GM18909 (cell line): ENCODE results near the gene IL25.

Source experiments
- ATAC-seq: cut with Tn5 transposase; IDR thresholded peaks from one replicate; pipeline ENCODE4 v1.9.1; 2021; ENCODE audit warnings: mild to moderate bottlenecking; ENCODE audit not compliant: unreplicated experiment, poor library complexity

IL25 gene

DNA sequence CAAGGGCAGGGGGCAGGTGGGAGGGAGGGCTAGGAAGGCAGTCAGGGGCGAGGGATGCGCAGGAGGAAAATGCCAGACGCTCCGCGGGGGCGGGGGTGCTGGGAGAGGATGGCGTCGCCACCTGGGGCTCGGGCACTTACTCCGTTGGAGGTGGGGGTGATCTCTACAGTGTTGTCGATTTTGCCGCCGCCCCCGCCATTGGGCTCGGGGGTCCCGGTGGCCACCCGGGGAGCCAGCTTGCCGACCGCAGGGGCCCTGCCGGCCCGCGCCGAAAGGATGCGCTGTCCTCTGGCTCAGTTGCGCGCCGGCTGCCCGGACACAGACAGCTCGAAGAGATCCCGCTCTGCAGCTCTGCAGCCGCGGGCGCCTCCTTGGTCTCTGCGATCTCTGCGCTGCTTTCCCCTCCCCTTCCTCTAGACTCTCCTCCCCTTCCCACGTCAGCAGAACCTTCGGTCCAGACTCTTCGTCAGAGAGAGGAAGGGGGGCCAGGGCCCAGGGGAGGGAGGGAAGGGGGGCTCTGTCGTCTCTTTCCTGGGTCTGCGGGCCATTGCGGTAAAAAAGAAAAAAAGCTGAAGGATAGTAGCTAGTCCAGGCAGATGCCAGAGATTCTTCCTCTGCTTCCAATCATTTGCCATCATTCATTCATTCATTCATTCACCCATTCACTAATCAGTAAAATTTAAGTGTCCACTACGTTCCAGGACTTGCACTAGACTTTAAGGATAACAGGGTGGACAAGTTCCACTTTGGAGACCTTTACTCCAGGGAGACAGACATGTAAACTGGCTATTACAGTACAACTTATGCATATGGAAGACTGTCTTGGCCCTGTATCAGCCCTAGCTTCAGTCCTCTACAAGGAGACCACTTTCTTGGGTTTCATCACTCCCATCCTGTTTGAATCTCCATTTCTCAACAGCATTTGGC lies 19.8 kb upstream of the IL25 start, which contains the start of gene SLC22A17:
Gene SLC22A17, minus strand, starts transcription at position 382 of the 927 bp plus-strand sequence.
- no peak for ATAC-seq

DNA sequence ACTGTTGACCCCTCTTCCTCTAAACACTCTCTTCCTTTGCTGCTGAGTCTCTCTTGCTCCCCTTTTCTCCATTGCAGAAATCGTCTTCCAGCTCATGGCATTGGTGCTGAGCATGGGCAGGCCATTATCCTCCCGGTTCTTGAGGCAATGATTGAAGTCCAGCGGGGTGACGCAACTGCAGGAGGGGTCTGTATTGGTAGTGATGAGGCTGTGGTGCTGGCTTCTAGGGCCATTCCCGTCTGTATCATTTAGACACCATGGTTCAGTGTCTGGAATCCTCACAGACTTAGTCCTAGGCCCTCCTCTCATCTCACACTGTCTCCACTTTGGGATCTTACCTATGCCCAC lies 19.2 kb upstream of the IL25 start:
- ATAC-seq: no peak

DNA sequence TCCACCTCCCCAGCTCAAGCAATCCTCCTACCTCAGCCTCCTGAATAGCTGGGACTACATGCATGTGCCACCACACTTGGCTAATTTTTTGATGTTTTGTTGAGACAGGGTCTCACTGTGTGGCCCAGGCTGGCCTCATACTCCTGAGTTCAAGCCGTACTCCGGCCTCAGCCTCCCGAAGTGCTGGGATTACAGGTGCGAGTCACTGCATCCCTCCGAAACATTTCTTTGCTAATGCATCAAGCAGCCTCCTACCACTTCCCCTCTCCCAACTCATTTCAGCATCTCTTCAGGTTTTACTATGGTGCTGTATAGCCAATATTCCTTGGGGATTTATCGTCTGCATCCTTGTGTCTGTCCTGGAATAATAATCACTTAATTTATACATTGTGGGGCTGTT lies 17.6 kb upstream of the IL25 start:
- ATAC-seq: no peak

DNA sequence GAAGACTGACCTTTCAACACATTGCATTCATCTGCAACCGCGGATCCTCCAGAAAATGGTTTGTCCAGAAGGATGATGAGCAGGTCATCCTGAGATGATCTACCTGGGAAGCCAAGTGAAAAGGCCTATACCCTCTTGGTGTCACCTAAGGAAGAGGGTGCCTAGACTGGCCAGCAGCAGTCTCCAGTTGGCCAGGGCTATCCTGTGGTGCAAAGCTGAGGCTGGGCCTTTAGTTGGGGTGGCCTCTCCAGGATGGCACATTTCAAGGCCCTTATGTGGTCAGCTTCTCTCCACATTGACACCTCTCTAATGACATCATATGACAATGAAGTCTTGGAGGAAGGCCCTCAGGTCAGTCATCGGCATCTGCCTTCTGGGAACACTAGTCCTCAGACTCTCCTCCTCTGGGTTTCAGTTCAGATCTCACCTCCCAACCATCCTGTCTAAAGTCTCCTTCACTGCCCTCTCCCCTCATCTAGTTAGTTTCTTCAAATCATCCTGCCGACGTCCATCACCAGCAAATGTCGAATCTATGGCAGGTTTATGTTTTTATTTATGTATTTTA lies 16.7 kb upstream of the IL25 start:
- ATAC-seq: no peak

DNA sequence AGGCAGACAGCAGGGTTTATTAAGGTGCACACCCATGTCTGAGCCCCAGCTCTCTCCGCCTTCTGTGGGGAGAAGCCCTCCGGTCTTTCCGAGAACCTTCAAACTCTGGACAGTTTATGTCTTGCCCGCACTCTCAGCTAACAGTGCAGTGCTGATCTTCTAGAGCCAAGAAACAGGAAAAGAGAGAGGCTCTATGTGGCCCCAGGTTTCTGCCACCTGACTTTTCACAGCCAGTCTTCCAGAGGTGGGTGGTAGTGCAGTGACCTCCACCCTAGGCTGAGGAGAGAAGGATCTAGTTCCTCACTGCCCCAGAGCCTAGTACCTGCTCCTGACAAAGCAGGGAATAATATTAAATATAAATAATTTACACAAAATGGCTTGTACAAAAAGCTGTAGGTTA lies 15.9 kb upstream of the IL25 start:
- no peak for ATAC-seq

DNA sequence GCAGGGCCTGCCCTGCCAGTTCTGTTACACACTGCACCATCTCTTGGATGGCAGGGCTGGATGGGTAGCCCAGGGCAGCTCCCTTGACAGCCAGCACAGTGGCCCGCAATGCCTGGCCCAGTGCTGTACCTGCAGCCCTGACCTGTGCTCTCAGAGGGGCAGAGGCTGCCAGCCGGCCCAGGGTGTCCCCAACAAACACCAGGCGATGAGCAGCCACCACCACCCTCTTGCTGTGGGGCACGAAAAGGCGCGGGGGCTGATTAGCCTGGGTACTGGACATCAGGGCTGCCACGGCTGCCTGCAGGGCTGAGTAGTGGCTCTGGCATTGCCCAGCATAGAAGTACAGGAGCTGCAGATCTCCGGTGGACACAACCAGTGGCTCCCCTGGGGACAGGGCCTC lies 15.3 kb upstream of the IL25 start:
- ATAC-seq: no peak

DNA sequence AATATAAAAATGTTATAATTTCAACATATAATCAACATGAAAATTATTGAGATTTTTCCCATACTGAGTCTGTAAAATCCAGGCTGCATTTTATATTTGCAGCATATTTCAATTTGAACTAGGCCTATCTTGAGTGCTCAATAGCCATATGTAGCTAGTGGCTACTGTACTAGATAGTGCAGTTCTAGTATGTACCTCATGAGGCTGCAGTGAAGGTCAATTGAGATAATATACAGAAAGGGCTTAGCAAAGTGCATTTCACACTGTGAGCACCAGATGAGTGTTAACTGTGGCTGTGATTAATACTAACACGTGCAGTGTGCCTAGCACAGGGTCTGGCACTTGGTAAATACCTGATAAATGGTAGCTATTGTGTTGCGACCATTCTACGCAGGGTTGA lies 14.6 kb upstream of the IL25 start:
- no peak for ATAC-seq

DNA sequence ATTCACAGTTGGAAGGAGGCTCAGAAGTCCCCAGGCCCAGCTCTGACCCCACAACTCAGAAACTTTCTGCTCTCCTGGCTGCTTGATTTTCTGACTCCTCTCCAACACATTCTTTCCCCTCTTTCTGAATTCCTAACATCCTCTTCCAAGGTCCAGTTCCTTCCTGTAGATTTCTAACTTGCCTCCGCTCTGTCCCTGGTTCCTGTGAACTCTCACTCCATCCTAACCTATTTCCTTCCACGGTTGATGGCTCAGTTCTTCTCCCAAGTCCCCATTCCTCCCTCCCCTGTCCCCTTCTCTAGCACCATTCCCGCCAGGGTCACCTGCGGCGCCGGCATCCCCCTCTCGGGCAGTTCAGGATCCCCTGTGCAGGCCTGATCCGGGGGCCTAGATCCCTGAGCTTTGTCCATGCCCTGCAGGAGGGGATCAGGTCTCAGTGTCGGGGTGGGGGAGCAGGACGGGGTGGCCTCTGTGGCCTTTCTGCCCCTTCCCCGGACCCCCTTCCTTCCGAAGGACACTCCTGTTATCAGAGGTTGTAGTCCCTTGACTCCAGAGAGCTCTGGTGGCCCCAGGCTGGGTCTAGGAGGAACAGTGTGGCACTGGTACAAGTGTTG lies 13.9 kb upstream of the IL25 start:
- ATAC-seq: no peak

DNA sequence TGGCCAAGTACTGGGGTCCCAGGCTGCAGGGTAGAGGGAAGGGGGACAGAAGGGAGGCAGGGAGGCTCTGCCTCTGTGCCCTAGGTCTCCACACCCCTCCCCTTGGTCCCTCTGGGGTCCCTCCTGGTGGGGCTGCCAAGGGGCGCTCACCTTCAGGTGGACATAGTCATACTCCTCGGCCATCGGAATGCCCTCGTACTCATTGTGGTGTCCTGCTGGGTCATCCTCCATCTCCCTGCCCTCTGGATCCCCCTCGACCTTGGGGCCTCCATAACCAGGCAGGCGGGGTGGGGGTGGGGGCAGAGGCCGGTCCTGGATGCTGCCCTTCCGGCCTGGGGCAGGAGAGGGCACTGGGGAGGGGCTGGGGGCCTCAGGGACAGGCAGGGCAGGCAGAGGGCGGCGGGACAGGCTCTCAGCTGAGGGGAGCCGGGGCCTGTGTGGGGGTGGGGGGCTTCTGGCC lies 13.4 kb upstream of the IL25 start:
- no peak for ATAC-seq

DNA sequence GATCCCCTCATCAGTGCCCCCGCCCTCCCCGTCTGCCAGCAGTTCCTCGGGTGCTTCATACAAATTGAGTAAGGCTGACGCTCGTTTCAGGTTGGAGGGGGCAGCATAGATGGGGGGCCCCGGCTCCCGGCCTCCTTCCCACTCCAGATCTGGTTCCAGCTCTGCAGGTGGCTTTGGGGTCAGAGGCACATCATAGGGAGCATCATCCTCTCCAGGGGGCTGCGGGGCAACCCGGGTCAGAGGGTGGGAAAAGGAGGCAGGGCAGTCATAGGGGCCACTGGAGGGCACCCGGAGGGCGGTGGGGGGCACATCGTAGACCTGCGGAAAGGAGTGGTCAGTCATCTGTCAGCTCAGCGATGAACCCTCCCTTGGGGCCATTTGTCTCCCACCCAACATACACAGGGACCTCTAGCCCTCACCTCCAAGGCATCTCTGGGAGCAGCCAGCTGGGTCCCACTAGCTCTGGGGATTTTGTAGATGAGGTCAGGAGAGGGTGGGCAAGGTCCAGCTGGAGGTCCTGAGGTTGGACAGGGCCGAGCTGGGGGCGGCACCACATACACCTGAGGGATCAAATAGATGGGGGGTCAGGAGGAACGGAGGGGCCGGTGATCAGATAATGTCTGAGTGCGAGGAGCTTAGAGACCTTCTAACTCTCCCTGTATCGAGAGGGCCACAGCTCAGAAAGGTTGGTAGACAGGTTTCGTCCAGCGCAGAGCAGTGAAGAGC lies 12.7 kb upstream of the IL25 start:
- no peak for ATAC-seq

DNA sequence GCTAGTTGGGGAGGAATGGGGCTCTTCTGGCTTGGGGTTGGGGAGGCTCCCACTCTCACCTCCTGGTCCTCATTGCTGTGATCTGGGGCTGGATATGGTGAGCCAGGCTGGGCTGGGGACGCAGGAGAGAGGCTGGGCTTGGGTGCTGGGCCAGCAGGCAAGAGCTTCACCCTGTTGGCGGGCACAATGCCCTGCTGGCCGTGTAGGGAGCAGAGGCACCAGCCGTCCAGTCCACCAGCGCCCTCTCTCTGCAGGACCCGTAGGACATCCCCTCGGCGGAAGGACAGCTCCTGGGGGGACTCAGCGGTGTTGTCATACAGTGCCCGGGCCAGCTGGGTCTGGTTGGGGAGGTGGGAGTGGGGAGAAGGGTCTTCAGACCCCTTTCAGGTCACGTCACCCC lies 12.1 kb upstream of the IL25 start:
- no peak for ATAC-seq

DNA sequence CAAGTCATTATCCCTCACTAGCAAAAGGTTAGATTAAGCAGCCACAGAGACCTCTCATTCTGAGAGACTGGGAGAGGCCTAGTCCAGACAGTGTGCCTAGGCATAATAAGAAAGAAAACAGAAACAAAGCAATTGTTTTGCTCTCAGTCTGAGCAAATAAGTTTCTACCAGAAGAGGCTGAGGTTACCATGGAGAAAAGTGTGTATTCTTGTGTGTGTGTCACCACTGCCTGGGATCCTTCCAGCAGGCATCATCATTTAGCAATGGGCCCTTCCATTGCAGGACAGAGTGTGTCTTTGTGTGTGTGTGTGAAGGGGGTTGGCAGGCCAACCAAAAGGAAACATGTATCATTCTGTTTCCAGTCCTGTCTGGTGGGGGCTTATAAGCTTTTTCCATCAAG lies 11.3 kb upstream of the IL25 start:
- ATAC-seq: no peak

DNA sequence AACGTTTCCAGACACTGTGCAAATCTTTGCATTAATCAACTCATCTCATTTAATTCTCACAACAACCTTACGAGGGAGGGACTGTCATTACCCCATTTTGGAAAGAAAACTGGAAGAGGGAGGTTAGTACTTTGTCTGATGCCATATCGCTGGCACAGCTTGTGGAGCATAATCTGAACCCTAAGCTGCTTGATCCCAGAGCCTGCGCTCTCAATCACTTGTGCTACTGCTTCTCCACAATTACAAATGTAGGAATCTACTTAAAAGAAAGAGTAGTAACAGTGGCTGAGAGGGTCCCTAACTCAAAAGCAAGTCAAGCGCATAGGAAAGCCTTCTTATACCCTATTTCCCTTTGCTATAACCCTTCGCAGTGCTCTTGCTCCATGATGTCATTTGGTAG lies 10.8 kb upstream of the IL25 start:
- ATAC-seq: no peak

DNA sequence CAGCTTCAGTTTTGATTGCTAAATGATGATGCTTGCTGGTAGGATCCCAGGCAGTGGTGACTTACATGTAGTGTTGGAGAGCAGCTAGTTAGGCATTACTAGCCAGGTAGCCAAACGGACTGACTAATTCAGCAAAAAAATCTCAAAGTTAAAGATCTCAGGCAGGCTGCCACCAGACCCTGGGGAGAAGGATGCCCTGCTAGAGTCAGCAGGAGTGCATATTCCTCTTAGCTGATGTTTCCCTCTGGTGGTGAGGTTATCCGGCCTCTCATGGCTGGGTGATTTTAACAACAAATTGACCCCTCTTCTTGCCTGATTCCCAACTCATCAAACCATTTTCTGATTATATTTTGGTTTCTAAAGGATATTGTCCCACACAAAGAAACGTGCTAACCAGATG lies 10.4 kb upstream of the IL25 start:
- ATAC-seq: no peak

DNA sequence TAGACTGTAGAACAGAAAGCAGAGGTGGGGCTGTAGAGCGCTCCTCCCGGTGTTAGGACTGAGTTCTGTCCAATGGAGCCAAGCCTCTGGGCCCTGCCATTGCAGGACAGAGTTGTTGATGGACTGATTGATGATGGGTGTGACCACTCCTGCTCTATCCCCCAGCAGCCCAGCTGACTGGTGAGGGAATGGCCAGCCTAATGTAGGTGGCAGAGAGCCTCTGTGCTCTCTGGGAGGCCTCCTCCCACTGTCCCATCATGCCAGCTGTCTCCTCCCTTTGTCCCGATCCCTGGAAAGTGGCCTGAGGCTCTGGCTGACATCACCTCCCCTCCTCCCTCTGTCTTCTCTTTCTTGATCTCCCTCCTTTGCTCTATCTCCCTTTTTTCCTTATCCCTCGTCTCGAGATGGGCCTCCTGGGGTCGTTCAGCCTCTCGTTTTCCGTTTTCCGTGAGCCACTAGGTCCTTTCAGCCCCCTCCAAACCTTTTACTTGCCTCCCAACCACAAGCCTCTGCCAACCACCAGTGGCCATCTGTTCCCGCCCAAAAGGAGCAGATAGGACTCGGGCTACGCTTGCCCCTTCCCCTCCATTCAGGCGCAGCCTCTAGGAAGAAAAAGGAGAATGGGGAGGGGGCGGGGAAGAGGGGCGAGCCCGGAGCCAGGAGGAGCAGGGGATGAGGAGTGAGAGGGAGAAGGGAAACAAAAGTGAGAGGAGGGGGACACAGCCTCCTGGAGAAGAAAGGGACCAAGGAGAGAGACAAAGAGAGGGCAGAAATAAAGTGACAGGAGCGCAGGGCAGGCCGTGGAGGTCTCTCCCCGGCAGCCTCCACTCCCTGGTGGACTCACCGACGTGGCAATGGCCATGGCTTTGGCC lies 8.2 kb upstream of the IL25 start:
- ATAC-seq: no peak

DNA sequence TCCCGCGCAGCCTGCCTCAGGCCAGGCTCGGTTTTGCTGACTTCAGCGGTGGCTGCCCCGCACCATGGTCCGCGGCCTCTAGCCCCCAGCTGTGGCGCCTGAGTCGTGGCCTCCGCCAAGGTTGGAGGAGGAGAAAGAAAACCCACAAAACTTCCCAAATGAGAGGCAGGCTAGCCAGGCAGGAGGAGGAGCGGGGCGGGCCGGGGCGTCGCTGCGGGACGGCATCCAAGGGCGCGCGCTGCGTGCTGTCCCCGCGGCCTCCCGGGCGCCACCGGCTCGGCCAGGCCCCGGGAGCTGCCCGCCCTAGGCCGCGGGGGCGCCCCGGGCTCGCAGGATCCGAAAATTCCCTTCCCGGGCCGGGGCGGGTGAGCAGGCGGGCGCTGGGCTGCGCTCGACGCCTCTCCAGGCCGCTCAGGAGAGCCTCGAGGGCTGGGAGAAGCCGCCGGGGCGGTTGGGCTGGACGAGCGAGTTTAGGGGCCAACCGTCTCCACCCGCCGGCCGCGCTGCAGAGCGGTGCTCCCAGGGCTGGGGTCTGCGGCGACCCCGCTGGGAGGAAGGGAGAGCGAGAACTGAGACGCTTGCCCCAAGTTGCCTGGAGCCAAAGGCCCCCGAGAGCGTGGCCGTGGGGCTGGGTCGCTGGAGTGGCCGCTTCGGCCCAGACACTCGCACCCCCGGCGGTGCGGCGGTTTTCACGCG lies 7.4 kb upstream of the IL25 start, which contains the start of gene EFS:
Gene EFS, minus strand, starts transcription at position 137 of the 696 bp plus-strand sequence. CDS start 147 bp downstream, outside the sequence.
- ATAC-seq: no peak

DNA sequence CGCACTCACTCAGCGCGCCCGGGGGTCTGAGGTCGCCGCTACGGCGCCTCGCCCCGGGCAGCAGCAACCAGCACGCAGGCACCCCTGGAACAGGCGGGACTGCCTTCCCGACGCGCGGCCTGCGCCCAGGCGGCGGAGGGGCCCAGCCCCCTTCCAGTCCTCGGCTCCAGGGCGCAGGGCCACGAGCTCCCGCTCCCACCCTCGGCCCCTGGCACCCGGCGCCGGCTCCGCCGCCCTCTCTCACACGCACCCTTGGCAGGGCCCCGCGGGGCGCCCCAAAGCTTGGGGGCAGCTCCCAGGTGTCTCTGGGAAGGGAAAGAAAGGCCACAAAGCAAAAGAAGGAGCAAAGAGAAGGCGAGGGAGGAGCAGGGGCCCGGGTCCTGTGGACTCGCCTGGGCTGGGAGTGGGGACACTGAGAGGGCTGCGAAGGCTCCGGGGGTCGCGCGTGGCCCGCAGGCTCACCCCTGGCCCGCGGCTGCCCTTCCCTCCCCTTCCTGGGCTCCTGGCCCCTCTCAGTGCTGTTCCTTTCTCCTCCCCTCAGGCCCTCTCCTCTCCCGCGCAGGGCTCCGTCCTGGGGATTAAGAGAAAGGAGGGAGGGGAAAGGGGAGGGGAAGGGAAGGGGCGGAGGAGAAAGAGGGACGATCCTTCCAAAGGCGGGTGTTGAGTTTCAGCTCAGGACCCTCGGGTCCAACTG lies 6.7 kb upstream of the IL25 start:
- no peak for ATAC-seq

DNA sequence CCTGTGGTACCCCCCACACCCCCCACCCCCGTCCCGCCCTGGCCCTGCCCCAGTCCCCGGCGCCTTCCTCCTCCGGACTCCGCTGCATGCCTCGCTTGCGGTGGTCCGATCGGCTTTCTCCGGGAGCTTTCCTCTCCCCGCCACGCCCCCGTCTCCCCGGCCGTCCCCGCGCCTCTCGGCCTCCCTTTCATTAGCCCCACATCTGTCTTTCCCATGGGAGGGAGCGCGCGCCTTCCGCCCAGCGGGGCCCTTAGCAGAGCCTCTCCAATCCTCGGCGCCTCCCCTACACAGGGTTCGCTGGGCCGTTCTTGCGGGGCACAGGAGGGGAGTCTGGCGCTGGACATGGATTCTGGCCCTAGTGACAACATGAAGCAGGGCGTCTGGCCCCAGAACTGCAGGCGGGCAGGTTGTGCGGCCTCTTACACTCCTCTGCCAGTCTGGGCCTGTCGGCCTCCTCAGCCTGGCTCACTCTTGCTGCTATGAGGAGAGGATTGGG lies 6.1 kb upstream of the IL25 start:
- ATAC-seq: no peak
